ENCODE data around the gene MTG2.

- TF ChIP-seq CREB1 (IDR thresholded peaks at IDR 0.05; ENCODE audit: low read depth) (no peak), ASH2L (IDR thresholded peaks at IDR 0.05; ENCODE audit: borderline replicate concordance, low read depth) (no peak), REST (IDR thresholded peaks at IDR 0.05; ENCODE audit: low read depth, low read length) (no peak), CHD2 (IDR thresholded peaks at IDR 0.05; ENCODE audit: borderline replicate concordance, low read depth, low read length) (no peak), CBFB (IDR thresholded peaks at IDR 0.05; ENCODE audit: low read depth) (no peak), HCFC1 (IDR thresholded peaks at IDR 0.05; ENCODE audit: low read length) (no peak), TCF7 (IDR thresholded peaks at IDR 0.05; ENCODE audit: borderline replicate concordance) (no peak), NFXL1 (IDR thresholded peaks at IDR 0.05; ENCODE audit: borderline replicate concordance) (no peak), BHLHE40 (IDR thresholded peaks at IDR 0.05; ENCODE audit: borderline replicate concordance in 1 of 2, low read depth in 2 of 2, low read length in 1 of 2) (no peak), E2F8 (IDR thresholded peaks at IDR 0.05; ENCODE audit: low read depth, partially characterized antibody) (no peak), HDAC2 (IDR thresholded peaks at IDR 0.05) (no peak)
- TF ChIP-seq, protein P1, sequence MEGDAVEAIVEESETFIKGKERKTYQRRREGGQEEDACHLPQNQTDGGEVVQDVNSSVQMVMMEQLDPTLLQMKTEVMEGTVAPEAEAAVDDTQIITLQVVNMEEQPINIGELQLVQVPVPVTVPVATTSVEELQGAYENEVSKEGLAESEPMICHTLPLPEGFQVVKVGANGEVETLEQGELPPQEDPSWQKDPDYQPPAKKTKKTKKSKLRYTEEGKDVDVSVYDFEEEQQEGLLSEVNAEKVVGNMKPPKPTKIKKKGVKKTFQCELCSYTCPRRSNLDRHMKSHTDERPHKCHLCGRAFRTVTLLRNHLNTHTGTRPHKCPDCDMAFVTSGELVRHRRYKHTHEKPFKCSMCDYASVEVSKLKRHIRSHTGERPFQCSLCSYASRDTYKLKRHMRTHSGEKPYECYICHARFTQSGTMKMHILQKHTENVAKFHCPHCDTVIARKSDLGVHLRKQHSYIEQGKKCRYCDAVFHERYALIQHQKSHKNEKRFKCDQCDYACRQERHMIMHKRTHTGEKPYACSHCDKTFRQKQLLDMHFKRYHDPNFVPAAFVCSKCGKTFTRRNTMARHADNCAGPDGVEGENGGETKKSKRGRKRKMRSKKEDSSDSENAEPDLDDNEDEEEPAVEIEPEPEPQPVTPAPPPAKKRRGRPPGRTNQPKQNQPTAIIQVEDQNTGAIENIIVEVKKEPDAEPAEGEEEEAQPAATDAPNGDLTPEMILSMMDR (IDR thresholded peaks at IDR 0.05 in 2 of 3, conservative IDR thresholded peaks at IDR 0.05 in 1 of 3; ENCODE audit: control insufficient read depth in 2 of 3, extremely low read depth in 1 of 3, insufficient read depth in 1 of 3, low read depth in 3 of 3, low read length in 3 of 3), result no peak
Observed at GRCh38 chr20:62160876-62161275, 22.0 kb upstream of the MTG2 start.

All from GM12878 (cell line).